Lung (tissue), 12 donors: ENCODE data around the gene SDK2. TPM values are rescaled to one million over a fixed set of nuclear protein-coding genes. Genes with fewer than 3 reads are reported as not detected.

Source experiments
- ATAC-seq: fragments of 200-7000 bp; cut with Tn5 transposase; one replicate; pipeline ENCODE4 v1.9.1; 2020; ENCODE audit warnings: moderate number of reproducible peaks; ENCODE audit not compliant: insufficient read depth, low FRiP score
- DNase-seq, 3 donors: peaks; one replicate each; pipeline ENCODE4 v3.0.0-alpha.2; 2013 to 2017
- H3K27ac ChIP-seq, 2 donors: one replicate each; pipeline ENCODE4 v1.5.1; 2013; ENCODE audit warnings: mild to moderate bottlenecking in 2 of 2, moderate library complexity in 2 of 2, control low read depth in 1 of 2, inconsistent platforms in 1 of 2, low read depth in 1 of 2, low read length in 1 of 2
- H3K27me3 ChIP-seq, 3 donors: one replicate each; pipeline ENCODE4 v1.5.1; 2013; ENCODE audit warnings: low read length in 2 of 3; ENCODE audit not compliant: control insufficient read depth in 3 of 3, insufficient read depth in 3 of 3
- H3K36me3 ChIP-seq, 4 donors: one replicate each; pipeline ENCODE4 v1.5.1; 2013; ENCODE audit warnings: low read length in 4 of 4, mild to moderate bottlenecking in 1 of 4, moderate library complexity in 1 of 4; ENCODE audit not compliant: control insufficient read depth in 4 of 4, insufficient read depth in 4 of 4
- H3K4me1 ChIP-seq, 5 donors: one replicate each; pipeline ENCODE4 v1.5.1; 2013; ENCODE audit warnings: low read length in 5 of 5, mild to moderate bottlenecking in 2 of 5, moderate library complexity in 1 of 5; ENCODE audit not compliant: control insufficient read depth in 5 of 5, insufficient read depth in 5 of 5
- H3K4me3 ChIP-seq: one replicate; pipeline ENCODE4 v1.5.1; 2013; ENCODE audit warnings: mild to moderate bottlenecking, control low read depth, moderate library complexity
- H3K9ac ChIP-seq, 2 donors: one replicate each; pipeline ENCODE4 v1.5.1; 2013; ENCODE audit warnings: low read length in 2 of 2, control low read depth in 1 of 2; ENCODE audit not compliant: insufficient read depth in 1 of 2
- H3K9me3 ChIP-seq, 4 donors: one replicate each; pipeline ENCODE4 v1.5.1; 2013; ENCODE audit warnings: low read length in 3 of 4, mild to moderate bottlenecking in 1 of 4, moderate library complexity in 1 of 4; ENCODE audit not compliant: control insufficient read depth in 4 of 4, insufficient read depth in 3 of 4
- CTCF ChIP-seq: IDR thresholded peaks from 2 replicates; pipeline ENCODE4 v1.5.1; 2012; ENCODE audit warnings: mild to moderate bottlenecking; ENCODE audit errors: control extremely low read depth, extremely low read depth
- WGBS, 2 donors: extraction: QIAGEN DNeasy Blood & Tissue Kit; methylation state at CpG; one replicate each; pipeline ENCODE4 v1.1.7; 2013; 5-methylcytosine and 5-hydroxymethylcytosine counted together
- polyA plus RNA-seq, 2 donors: library from polyadenylated mRNA; stranded (reverse); fragments of 200-250 nt; gene quantifications; one replicate each; pipeline ENCODE4 v1.2.1, GENCODE V29; 2013
- total RNA-seq, 2 donors: library from RNA; depleted of rRNA in 1 of 2; stranded (reverse); fragments of >200 nt in 1 of 2; gene quantifications; one replicate each; pipeline ENCODE4 v1.2.1, GENCODE V29; 2014 to 2021
- donor health status: control.
- donor health status: control.
- donor health status: Bipolar disorder and iron deficiency.
- donor health status: healthy.
- donor health status: DM: yes; HTN: yes; CAD: no.

Gene SDK2
- total and polyA plus RNA-seq, 4 donors: 0.91 to 41.7 (median 4.3) TPM

- Histone ChIP-seq H3K4me1 (peaks cover 0 to 7% (median 0%) of the 10 kb centered on the region in 5 donors), H3K9ac (no peak overlapping the region), H3K4me3 (no peak overlapping the region), H3K27ac (no peak overlapping the region), H3K36me3 (no peaks in the 10 kb centered on the region), H3K27me3 (no peaks in the 10 kb centered on the region), H3K9me3 (no peaks in the 10 kb centered on the region)
- ATAC-seq (no peak), DNase-seq (peak; percentile 51 to 59 (median 54))
- 52 to 67% methylated on average over 22 of the region's 22 CpGs for WGBS, 2 donors
- TF ChIP-seq CTCF: no peak
Observed at GRCh38 chr17:73492821-73493814, 151.1 kb downstream of the SDK2 start.

- WGBS, 2 donors: 79 to 93% methylated on average over 12 of the region's 12 CpGs
Observed at GRCh38 chr17:73492125-73492820, 152.0 kb downstream of the SDK2 start.

GRCh38 chr17:73491648-73492047 lies 152.6 kb downstream of the SDK2 start:
- H3K27me3 ChIP-seq: no peaks in the 10 kb centered on the region
- no peak overlapping the region for H3K27ac ChIP-seq
- H3K4me1 ChIP-seq: peaks cover 0 to 7% (median 0%) of the 10 kb centered on the region in 5 donors
- no peaks in the 10 kb centered on the region for H3K36me3 ChIP-seq
- H3K9ac ChIP-seq: no peak overlapping the region
- no peaks in the 10 kb centered on the region for H3K9me3 ChIP-seq
- no peak for TF ChIP-seq CTCF
- DNase-seq: no peak
- WGBS, 2 donors: 95 to 97% methylated on average over 9 of the region's 9 CpGs
- no peak overlapping the region for H3K4me3 ChIP-seq
- ATAC-seq: no peak

More at GRCh38 chr17:73492125-73492820, 152.0 kb downstream of the SDK2 start:
- no peaks in the 10 kb centered on the region for H3K9me3 ChIP-seq
- DNase-seq: no peak
- no peak overlapping the region for H3K27ac ChIP-seq
- TF ChIP-seq CTCF: no peak
- H3K4me3 ChIP-seq: no peak overlapping the region
- no peak overlapping the region for H3K9ac ChIP-seq
- no peak for ATAC-seq
- H3K36me3 ChIP-seq: no peaks in the 10 kb centered on the region
- H3K27me3 ChIP-seq: no peaks in the 10 kb centered on the region
- H3K4me1 ChIP-seq: peaks cover 0 to 7% (median 0%) of the 10 kb centered on the region in 5 donors
